Measurements from ENCODE around the gene MAGEB16.
A peak's percentile ranks its signal among the peaks of the same experiment; 100 is the strongest.

Gene MAGEB16

DNA sequence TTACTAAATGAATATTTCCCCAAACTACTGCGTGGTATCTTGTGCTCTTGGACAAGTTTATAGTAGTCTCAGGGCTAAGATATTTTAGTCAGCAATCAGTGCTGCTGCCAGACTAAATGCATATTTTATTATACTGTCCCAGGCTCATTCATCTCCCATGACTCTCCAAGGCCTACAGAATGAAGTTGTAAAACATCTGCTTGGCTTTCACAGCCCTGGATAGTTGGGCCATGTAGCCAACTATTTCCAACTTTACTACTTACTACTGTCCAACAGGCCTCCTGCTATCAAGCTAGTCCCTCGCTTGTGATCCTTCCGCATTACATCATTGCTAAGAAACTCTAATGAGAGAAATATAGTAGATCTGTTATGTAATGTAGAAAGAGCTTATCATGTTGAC is 31.4 kb downstream of the MAGEB16 start:
- H3K9me3 ChIP-seq (ENCODE audit: insufficient read depth, low read depth, low read length): no peaks in the 10 kb centered on the region
- no peaks in the 10 kb centered on the region for H3K4me1 ChIP-seq (ENCODE audit: insufficient read depth, low read length, poor library complexity, severe bottlenecking)
- H3K9ac ChIP-seq (ENCODE audit: low read depth, low read length, poor library complexity, severe bottlenecking): no peak overlapping the region
- no peaks in the 10 kb centered on the region for H3K36me3 ChIP-seq (ENCODE audit: insufficient read depth, low read length)
- H2AFZ ChIP-seq (ENCODE audit: low read length): no peak overlapping the region
- H3F3A ChIP-seq (ENCODE audit: low read depth): no peaks in the 10 kb centered on the region
- H3K4me2 ChIP-seq (ENCODE audit: low read depth, low read length, poor library complexity, severe bottlenecking): no peak overlapping the region
- no peak overlapping the region for H3K4me3 ChIP-seq (ENCODE audit: low read length, poor library complexity, severe bottlenecking)
- TF ChIP-seq, protein P1, sequence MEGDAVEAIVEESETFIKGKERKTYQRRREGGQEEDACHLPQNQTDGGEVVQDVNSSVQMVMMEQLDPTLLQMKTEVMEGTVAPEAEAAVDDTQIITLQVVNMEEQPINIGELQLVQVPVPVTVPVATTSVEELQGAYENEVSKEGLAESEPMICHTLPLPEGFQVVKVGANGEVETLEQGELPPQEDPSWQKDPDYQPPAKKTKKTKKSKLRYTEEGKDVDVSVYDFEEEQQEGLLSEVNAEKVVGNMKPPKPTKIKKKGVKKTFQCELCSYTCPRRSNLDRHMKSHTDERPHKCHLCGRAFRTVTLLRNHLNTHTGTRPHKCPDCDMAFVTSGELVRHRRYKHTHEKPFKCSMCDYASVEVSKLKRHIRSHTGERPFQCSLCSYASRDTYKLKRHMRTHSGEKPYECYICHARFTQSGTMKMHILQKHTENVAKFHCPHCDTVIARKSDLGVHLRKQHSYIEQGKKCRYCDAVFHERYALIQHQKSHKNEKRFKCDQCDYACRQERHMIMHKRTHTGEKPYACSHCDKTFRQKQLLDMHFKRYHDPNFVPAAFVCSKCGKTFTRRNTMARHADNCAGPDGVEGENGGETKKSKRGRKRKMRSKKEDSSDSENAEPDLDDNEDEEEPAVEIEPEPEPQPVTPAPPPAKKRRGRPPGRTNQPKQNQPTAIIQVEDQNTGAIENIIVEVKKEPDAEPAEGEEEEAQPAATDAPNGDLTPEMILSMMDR (conservative IDR thresholded peaks at IDR 0.05; ENCODE audit: low read length): no peak
- TF ChIP-seq EZH2phosphoT487 (IDR thresholded peaks at IDR 0.05; ENCODE audit: borderline replicate concordance): no peak
- H3K27me3 ChIP-seq (ENCODE audit: insufficient read depth, low read length, poor library complexity, severe bottlenecking): no peaks in the 10 kb centered on the region
- no peaks in the 10 kb centered on the region for H3K9me2 ChIP-seq (replicated peaks; ENCODE audit: low read depth, low read length)
- no peaks in the 10 kb centered on the region for H4K20me1 ChIP-seq (ENCODE audit: insufficient read depth, low read length, poor library complexity, severe bottlenecking)
- no peaks in the 10 kb centered on the region for H3K79me2 ChIP-seq (ENCODE audit: insufficient read depth, low read length)

- no peak for TF ChIP-seq EZH2phosphoT487 (IDR thresholded peaks at IDR 0.05; ENCODE audit: borderline replicate concordance)
- TF ChIP-seq, protein P1 (conservative IDR thresholded peaks at IDR 0.05; ENCODE audit: low read length): no peak
- H3K4me3 ChIP-seq (ENCODE audit: low read length, poor library complexity, severe bottlenecking): peak overlapping the region; percentile 60
- H3F3A ChIP-seq (ENCODE audit: low read depth): no peaks in the 10 kb centered on the region
- H3K27me3 ChIP-seq (ENCODE audit: insufficient read depth, low read length, poor library complexity, severe bottlenecking): no peaks in the 10 kb centered on the region
- H2AFZ ChIP-seq (ENCODE audit: low read length): no peak overlapping the region
- H3K9me2 ChIP-seq (replicated peaks; ENCODE audit: low read depth, low read length): no peaks in the 10 kb centered on the region
- no peak overlapping the region for H3K9ac ChIP-seq (ENCODE audit: low read depth, low read length, poor library complexity, severe bottlenecking)
- peaks cover 12% of the 10 kb centered on the region for H3K4me1 ChIP-seq (ENCODE audit: insufficient read depth, low read length, poor library complexity, severe bottlenecking)
- H3K79me2 ChIP-seq (ENCODE audit: insufficient read depth, low read length): no peaks in the 10 kb centered on the region
- H4K20me1 ChIP-seq (ENCODE audit: insufficient read depth, low read length, poor library complexity, severe bottlenecking): no peaks in the 10 kb centered on the region
- H3K9me3 ChIP-seq (ENCODE audit: insufficient read depth, low read depth, low read length): no peaks in the 10 kb centered on the region
- no peaks in the 10 kb centered on the region for H3K36me3 ChIP-seq (ENCODE audit: insufficient read depth, low read length)
- peak overlapping the region; percentile 66 for H3K4me2 ChIP-seq (ENCODE audit: low read depth, low read length, poor library complexity, severe bottlenecking)
Observed at GRCh38 chrX:35841872-35842271, 43.7 kb downstream of the MAGEB16 start.

GRCh38 chrX:35842674-35843073 is 44.5 kb downstream of the MAGEB16 start:
- Histone ChIP-seq H3K9ac (ENCODE audit: low read depth, low read length, poor library complexity, severe bottlenecking) (peak overlapping the region; percentile 56), H3K4me2 (ENCODE audit: low read depth, low read length, poor library complexity, severe bottlenecking) (peak overlapping the region; percentile 66), H3F3A (ENCODE audit: low read depth) (no peaks in the 10 kb centered on the region), H3K9me3 (ENCODE audit: insufficient read depth, low read depth, low read length) (no peaks in the 10 kb centered on the region), H3K79me2 (ENCODE audit: insufficient read depth, low read length) (no peaks in the 10 kb centered on the region), H3K36me3 (ENCODE audit: insufficient read depth, low read length) (no peaks in the 10 kb centered on the region), H3K4me1 (ENCODE audit: insufficient read depth, low read length, poor library complexity, severe bottlenecking) (peaks cover 12% of the 10 kb centered on the region), H2AFZ (ENCODE audit: low read length) (peak overlapping the region; percentile 54), H3K4me3 (ENCODE audit: low read length, poor library complexity, severe bottlenecking) (peak overlapping the region; percentile 60), H4K20me1 (ENCODE audit: insufficient read depth, low read length, poor library complexity, severe bottlenecking) (no peaks in the 10 kb centered on the region), H3K27me3 (ENCODE audit: insufficient read depth, low read length, poor library complexity, severe bottlenecking) (no peaks in the 10 kb centered on the region), H3K9me2 (replicated peaks; ENCODE audit: low read depth, low read length) (no peaks in the 10 kb centered on the region)
- TF ChIP-seq, protein P1 (conservative IDR thresholded peaks at IDR 0.05; ENCODE audit: low read length): no peak
